Renal cortical epithelial cell (primary cell): ENCODE results near the gene ST6GALNAC3. TPM values are rescaled to one million over a fixed set of nuclear protein-coding genes. Genes with fewer than 3 reads are reported as not detected.

Experiments used
- DNase-seq: peaks from one replicate; pipeline ENCODE4 v3.0.0-alpha.2; 2011; ENCODE audit warnings: low read depth
- total RNA-seq: library from RNA; depleted of rRNA; stranded (reverse); fragments of >200 nt; gene quantifications from 2 replicates; pipeline ENCODE4 v1.2.3, GENCODE V29; 2014

The ST6GALNAC3 gene
- total RNA-seq, 1 donor from 2014 or later: 0.50 TPM

DNA sequence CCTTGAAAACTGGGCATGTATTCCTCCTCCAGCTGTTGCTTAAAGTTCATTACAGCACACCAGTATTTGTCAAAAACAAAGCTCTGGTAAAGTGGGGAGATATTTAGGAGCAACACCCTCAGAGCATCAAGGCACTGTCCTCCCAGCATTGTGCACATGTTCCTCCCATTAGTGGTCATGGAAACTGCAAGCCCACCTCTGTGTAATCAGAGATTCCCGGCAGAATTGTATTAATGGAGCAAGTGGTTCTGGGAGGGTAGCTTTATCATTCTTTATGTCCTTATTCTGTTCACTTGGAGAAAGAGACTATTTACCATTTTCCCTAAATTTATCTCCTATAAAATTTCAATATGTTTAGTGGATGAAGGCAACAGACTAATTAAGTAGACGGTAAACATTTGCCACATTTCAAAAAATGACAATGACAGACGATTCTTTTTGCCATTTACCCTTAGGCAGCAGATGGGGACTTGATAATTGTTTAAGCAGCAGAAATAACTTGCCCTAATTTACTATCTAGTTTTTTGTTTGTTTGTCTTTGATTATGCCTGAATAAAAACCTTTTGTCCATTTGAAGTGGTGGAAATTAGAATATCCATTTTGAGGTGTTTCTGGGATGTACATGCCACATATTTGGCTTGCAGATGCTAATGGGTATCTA lies 503.1 kb downstream of the ST6GALNAC3 start:
- DNase-seq: no peak

GRCh38 chr1:76580206-76580605 lies 505.7 kb downstream of the ST6GALNAC3 start:
- no peak for DNase-seq

DNA sequence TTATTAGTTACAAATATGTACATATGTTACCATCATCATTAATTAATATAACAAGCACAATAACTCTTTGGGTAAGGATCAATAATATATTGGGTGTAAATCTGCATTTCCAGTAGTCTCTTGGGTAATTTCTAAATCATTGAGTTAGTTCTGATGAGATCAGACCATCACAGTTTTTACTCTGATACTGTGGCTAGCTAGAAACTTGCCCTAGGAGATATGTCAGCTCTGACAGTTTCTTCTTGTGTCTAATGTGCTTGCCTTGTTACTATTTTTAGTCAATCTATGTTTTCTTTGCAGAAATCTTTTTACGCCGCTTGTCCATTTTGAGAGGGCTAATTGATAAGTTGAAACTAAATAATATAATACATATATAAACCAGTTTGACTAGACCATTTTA lies 507.2 kb downstream of the ST6GALNAC3 start:
- no peak for DNase-seq

- no peak for DNase-seq
Observed at GRCh38 chr1:76583235-76583868, 508.8 kb downstream of the ST6GALNAC3 start.

- no peak for DNase-seq
Observed at GRCh38 chr1:76583875-76584477, 509.4 kb downstream of the ST6GALNAC3 start.

- no peak for DNase-seq
Observed at GRCh38 chr1:76585980-76586674, 511.6 kb downstream of the ST6GALNAC3 start.

DNA sequence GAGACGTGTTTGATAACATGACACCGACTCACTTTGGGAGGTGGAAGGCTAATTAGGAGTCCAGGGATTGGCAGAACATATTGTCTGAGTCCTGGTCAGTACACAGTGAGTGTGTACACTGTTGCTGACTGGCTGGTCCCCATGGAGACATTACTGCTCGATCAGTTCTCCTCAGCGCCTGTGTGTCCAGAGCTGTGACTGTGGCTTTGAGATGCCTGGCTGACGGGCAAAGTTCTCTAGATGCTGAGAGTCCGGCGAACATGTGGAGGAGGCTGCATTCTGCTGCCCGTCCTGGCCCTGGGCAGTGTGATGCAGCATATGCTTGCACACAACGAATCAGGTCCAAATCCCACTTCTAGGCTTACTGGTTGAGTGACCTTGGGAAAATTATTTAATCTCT lies 512.7 kb downstream of the ST6GALNAC3 start:
- no peak for DNase-seq

DNA sequence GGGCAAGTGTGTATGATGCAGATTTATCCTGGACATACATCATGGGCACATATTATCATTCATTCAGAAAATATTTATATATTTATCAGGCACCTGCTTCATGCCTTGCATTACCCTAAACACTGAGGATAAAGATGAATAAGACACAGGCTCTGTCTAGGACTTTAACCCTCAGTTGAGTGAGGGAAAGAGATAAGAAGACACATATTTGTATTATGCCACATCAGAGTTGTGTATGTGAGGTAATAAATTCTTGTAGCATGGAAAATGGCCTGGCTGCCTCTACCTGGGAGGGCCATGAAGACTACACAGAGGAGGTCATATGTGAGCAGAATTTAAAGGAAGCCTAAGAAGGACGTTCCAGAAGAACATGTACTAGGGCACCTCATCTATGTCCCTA lies 516.9 kb downstream of the ST6GALNAC3 start:
- DNase-seq: no peak

- DNase-seq: no peak
Observed at GRCh38 chr1:76591963-76592362, 517.4 kb downstream of the ST6GALNAC3 start.

GRCh38 chr1:76593141-76593540 lies 518.6 kb downstream of the ST6GALNAC3 start:
- DNase-seq: no peak

DNA sequence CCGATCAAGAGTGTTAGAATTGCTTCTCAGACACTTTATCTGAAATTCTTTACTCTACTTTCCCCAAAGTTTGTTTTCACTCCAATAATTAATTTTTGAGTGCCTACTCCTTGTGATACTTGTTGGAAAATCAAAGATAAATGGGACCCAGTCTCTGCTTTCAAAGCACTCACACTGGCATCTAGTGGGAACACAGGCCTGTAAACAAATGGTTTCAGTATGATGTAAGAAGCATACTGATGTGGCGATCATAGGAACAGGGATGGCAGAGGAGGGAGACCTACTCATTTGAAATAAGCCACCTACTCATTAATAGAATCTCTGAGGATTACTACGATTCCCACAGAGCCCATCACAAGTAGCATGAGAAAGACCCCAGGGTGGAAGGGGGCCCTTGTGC lies 519.1 kb downstream of the ST6GALNAC3 start:
- DNase-seq: no peak

GRCh38 chr1:76595024-76595423 lies 520.5 kb downstream of the ST6GALNAC3 start:
- peak; percentile 25 for DNase-seq

- no peak for DNase-seq
Observed at GRCh38 chr1:76601465-76601864, 526.9 kb downstream of the ST6GALNAC3 start.

DNA sequence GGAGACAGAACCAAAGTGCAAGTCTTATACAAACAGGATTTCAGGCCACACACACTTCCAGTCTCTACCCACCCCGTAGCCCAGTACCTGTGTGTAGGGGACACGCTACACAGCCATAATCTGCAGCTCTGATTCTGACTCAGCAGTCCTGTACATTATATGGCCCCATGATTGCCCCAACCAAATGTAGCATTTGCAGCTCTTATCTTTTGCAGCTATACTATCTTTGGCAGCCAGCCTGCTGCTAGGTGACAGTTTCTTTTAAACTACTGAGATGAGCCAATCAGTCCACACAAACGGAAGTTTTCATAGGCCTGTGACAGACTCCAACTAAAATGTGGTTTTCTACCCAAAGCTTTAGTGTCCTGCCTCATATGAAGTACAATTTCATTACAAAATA lies 533.2 kb downstream of the ST6GALNAC3 start:
- no peak for DNase-seq

GRCh38 chr1:76611770-76612445 lies 537.4 kb downstream of the ST6GALNAC3 start:
- DNase-seq: no peak

- no peak for DNase-seq
Observed at GRCh38 chr1:76613886-76614285, 539.3 kb downstream of the ST6GALNAC3 start.

- DNase-seq: no peak
Observed at GRCh38 chr1:76615253-76616035, 540.9 kb downstream of the ST6GALNAC3 start.

DNA sequence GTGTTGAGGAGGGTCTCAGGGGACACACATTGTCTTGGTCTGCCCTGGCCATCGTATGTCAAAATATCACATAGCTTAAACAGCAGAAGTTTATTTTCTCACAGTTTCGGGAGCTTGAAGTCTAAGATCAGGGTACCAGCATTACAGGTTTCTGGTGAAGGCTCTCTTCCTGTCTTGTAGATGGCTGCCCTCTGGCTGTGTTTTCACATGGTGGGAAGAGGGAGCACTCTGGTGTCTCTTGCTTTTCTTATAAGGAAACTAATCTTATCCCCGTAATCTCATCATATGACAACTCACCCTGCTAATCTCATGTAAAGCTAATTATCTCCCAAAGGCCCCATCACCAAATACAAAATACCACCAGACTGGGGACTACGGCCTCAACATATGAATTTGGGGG lies 545.8 kb downstream of the ST6GALNAC3 start:
- no peak for DNase-seq

DNA sequence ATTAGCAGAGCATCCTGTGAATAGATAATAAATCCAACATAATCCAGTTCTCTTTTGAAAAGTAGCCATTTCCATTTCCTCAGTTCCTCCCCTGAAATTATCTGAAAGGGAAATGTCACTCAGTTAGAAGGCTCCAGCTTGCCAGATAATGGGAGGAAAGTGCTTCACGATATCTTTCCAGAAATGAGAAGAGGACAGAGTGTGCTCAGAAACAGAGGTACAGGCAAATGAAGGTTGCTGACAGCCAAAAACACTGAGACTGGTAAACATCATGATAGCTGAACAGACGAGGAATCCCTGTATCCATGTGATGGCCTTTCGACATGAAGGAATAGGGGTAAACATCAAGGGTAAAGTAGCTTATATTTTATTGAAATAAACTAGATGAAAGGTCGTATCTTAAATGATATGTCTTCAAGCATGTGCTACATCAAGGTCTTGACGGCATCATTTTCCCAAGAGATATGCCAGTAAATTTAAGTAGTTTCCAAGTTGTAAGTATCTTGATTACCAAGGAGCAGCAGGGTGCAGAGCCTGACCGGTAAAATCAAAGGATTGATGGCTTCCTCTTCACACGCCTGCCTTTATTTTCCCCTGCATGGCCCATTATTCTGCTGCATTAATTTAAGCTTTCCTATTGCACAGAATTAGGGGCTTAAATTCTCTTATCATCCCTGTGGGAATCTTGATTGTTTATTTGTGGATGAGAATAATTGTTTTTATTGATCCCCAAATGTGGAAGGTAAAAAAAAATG lies 548.4 kb downstream of the ST6GALNAC3 start:
- no peak for DNase-seq

DNA sequence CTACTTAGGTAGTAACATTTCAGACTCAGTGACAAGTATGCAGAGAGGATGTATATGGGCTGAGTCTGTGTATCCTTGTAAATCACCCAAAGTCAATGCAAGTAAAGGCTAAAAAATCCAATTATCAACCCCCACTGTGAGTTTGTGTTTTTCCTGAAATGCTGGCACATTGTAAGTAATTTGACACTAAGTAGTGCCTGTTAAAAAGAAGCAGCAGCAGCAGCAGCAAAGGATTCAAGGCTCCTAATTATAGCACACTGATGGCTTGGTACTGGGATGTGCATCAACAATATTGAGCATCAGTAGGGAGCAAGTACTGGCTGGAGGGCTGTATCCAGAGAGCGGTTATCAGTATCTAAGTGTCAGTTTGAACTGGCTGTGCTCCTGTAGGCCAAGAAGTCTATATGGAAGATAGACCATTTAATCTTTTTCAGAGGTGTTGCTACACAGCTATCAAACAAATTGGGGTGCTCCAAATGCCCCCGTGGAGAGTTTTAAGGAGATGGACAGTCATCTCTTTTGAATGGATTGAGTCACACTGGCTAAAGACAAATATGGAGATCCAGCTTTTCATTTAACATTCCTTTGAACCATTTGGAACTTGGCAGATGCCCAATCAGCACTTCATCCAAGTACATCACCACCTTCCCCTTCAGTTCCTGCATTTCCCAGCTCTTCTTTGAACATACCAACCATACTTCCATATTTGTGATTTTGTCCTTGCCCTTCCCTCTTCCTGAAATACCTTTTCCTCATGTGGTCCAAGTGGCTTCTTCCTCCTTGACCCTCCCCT lies 551.5 kb downstream of the ST6GALNAC3 start:
- no peak for DNase-seq
